ENCODE data around the gene FBRSL1. TPM values are rescaled to one million over a fixed set of nuclear protein-coding genes. Genes with fewer than 3 reads are reported as not detected.

The FBRSL1 gene
- total RNA-seq, 1 experiment from 2014 or later = 124 TPM

DNA sequence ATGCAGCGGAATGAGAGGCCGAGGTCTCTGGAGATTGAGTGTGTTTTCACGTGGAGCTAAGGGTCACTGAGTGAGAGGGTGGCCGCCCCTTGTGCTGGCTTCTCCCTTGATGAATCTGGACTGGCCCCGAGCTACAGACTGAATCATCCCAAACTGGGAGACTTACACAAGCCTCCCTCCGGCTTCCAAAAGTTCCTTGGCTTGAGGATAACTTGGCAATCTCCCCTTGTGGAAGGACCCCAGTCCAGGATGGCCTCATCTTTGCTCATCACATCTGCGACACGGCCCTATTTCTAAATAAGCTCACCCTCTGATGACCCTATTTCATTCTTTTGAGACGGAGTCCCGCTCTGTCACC lies 41.5 kb upstream of the FBRSL1 start:
- no peaks in the 10 kb centered on the region for H4K20me1 ChIP-seq (ENCODE audit: insufficient read depth)
- H3K9me3 ChIP-seq (ENCODE audit: control insufficient read depth in 1 of 2, insufficient read depth in 1 of 2, low read depth in 1 of 2, low read length in 2 of 2) = no peaks in the 10 kb centered on the region
- H3K9ac ChIP-seq (ENCODE audit: low read length) = no peak overlapping the region
- no peak overlapping the region for H3K27ac ChIP-seq (ENCODE audit: low read depth, low read length)
- H3K4me3 ChIP-seq (replicated peaks in 1 of 2; ENCODE audit: low read depth in 1 of 2, low read length in 2 of 2) = no peak overlapping the region
- peaks cover 0 to 13% of the 10 kb centered on the region in 2 experiments; a peak in 2 of 4 replicates for H3K4me1 ChIP-seq (ENCODE audit: control insufficient read depth in 1 of 2, insufficient read depth in 2 of 2, low read length in 2 of 2)
- no peak overlapping the region for H2AFZ ChIP-seq (ENCODE audit: low read depth, low read length, poor library complexity, severe bottlenecking)
- H3K36me3 ChIP-seq (ENCODE audit: control insufficient read depth in 1 of 2, insufficient read depth in 2 of 2, low read length in 2 of 2) = no peaks in the 10 kb centered on the region
- intact Hi-C loops (cut with micrococcal nuclease) = no loop called here
- no peaks in the 10 kb centered on the region for H3K9me2 ChIP-seq (ENCODE audit: insufficient read depth)
- no peaks in the 10 kb centered on the region for H3K27me3 ChIP-seq (ENCODE audit: insufficient read depth, low read length)
- no peaks in the 10 kb centered on the region for H3K79me2 ChIP-seq (ENCODE audit: insufficient read depth, low read length)
- ChIA-PET CTCF (no interaction called here), POLR2A (no interaction called here), RAD21 (ENCODE audit: low non-redundant PET in 1 of 2, low total read pairs in 2 of 2, uncharacterized antibody in 2 of 2, unreplicated experiment in 2 of 2) (no interaction called here)
- DNase-seq (ENCODE audit: low read depth, low spot score) = no peak
- no peak overlapping the region for H3K4me2 ChIP-seq (ENCODE audit: low read length)
- no peak for ATAC-seq
- BruUV-seq (replicated peaks) = no TSS peak
- TF ChIP-seq RAD21 (IDR thresholded peaks at IDR 0.05; ENCODE audit: low read depth) (no peak), TCF7L2 (IDR thresholded peaks at IDR 0.05; ENCODE audit: borderline replicate concordance, extremely low read depth, insufficient read depth, insufficient read length) (no peak), FOSL1 (IDR thresholded peaks at IDR 0.05; ENCODE audit: low read depth) (no peak), ZNF274 (IDR thresholded peaks at IDR 0.05; ENCODE audit: low read depth, low read length) (no peak), YY1 (IDR thresholded peaks at IDR 0.05; ENCODE audit: extremely low read depth, insufficient replicate concordance, low read depth, low read length) (no peak), ELF1 (IDR thresholded peaks at IDR 0.05; ENCODE audit: borderline replicate concordance, low read depth) (no peak), CEBPB (IDR thresholded peaks at IDR 0.05; ENCODE audit: low read depth) (no peak), EGR1 (IDR thresholded peaks at IDR 0.05; ENCODE audit: low read depth) (no peak), EZH2phosphoT487 (IDR thresholded peaks at IDR 0.05; ENCODE audit: borderline replicate concordance) (no peak), JUND (IDR thresholded peaks at IDR 0.05) (no peak)
- TF ChIP-seq, protein P1, sequence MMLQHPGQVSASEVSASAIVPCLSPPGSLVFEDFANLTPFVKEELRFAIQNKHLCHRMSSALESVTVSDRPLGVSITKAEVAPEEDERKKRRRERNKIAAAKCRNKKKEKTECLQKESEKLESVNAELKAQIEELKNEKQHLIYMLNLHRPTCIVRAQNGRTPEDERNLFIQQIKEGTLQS (IDR thresholded peaks at IDR 0.05) = no peak
- TF ChIP-seq, protein P2, sequence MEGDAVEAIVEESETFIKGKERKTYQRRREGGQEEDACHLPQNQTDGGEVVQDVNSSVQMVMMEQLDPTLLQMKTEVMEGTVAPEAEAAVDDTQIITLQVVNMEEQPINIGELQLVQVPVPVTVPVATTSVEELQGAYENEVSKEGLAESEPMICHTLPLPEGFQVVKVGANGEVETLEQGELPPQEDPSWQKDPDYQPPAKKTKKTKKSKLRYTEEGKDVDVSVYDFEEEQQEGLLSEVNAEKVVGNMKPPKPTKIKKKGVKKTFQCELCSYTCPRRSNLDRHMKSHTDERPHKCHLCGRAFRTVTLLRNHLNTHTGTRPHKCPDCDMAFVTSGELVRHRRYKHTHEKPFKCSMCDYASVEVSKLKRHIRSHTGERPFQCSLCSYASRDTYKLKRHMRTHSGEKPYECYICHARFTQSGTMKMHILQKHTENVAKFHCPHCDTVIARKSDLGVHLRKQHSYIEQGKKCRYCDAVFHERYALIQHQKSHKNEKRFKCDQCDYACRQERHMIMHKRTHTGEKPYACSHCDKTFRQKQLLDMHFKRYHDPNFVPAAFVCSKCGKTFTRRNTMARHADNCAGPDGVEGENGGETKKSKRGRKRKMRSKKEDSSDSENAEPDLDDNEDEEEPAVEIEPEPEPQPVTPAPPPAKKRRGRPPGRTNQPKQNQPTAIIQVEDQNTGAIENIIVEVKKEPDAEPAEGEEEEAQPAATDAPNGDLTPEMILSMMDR (IDR thresholded peaks at IDR 0.05 in 2 of 3, conservative IDR thresholded peaks at IDR 0.05 in 1 of 3; ENCODE audit: borderline replicate concordance in 1 of 3, insufficient read depth in 1 of 3, low read depth in 2 of 3, low read length in 2 of 3) = no peak
